Fibroblast of mammary gland (primary cell): ENCODE results near the gene FCER2.
"Not testable (repeated sequence)": the region's sequence is repeated elsewhere in the genome, so short reads cannot be mapped to it uniquely, and the experiment has no call there.

ENCODE experiments used
- DNase-seq: peaks from one replicate; pipeline ENCODE4 v3.0.0-alpha.2; 2010; ENCODE audit warnings: low read depth
- H3K4me3 ChIP-seq: 2 replicates; pipeline ENCODE4 v1.5.1; 2011; ENCODE audit warnings: low read depth, mild to moderate bottlenecking, low read length, moderate library complexity; ENCODE audit not compliant: control insufficient read depth
- CTCF ChIP-seq: conservative IDR thresholded peaks from 2 replicates; pipeline ENCODE4 v1.5.1; 2011; ENCODE audit warnings: low read depth, low read length, inconsistent platforms; ENCODE audit not compliant: control insufficient read depth, insufficient read depth

Gene FCER2

GRCh38 chr19:7644550-7644877, 57.4 kb downstream of the FCER2 start:
- TF ChIP-seq CTCF, result no peak
- no peak overlapping the region for H3K4me3 ChIP-seq
- DNase-seq, result no peak

- DNase-seq, H3K4me3 ChIP-seq: not testable (repeated sequence)
Observed at GRCh38 chr19:7643629-7644549, 58.0 kb downstream of the FCER2 start.

GRCh38 chr19:7643031-7643415, 58.9 kb downstream of the FCER2 start:
- no peak for DNase-seq
- no peak overlapping the region for H3K4me3 ChIP-seq
- TF ChIP-seq CTCF, result no peak

GRCh38 chr19:7642295-7643030, 59.5 kb downstream of the FCER2 start:
- no peak overlapping the region for H3K4me3 ChIP-seq
- DNase-seq, result no peak
- TF ChIP-seq CTCF, result no peak

GRCh38 chr19:7641290-7642276, 60.3 kb downstream of the FCER2 start:
- DNase-seq, result no peak
- TF ChIP-seq CTCF, result no peak
- H3K4me3 ChIP-seq, result no peak overlapping the region

- H3K4me3 ChIP-seq, result no peak overlapping the region
- TF ChIP-seq CTCF, result no peak
- DNase-seq, result no peak
Observed at GRCh38 chr19:7640803-7641202, 61.1 kb downstream of the FCER2 start.
